ENCODE data around the gene RAB34.

RAB34 gene

GRCh38 chr17:28684963-28685362, 32.7 kb downstream of the RAB34 start:
- H2BK120ac ChIP-seq (ENCODE audit: low read depth, low read length) = no peak overlapping the region
- WGBS (ENCODE audit: extremely low coverage, insufficient coverage, low lambda C conversion rate) = no CpG with 5 or more reads among the region's 3 CpGs
- no peak overlapping the region for H3K9ac ChIP-seq (ENCODE audit: low read length)
- H4K5ac ChIP-seq (ENCODE audit: low read length) = no peak overlapping the region
- H3K56ac ChIP-seq (ENCODE audit: low read length) = no peak overlapping the region
- H3K4me1 ChIP-seq (ENCODE audit: control insufficient read depth, low read depth, low read length) = no peaks in the 10 kb centered on the region
- H3K36me3 ChIP-seq (ENCODE audit: control insufficient read depth, insufficient read depth, low read length) = peaks cover 43% of the 10 kb centered on the region
- no peak overlapping the region for H3K4ac ChIP-seq (ENCODE audit: low read depth, low read length)
- no peak overlapping the region for H3K23ac ChIP-seq (ENCODE audit: low read length)
- no peak overlapping the region for H4K8ac ChIP-seq (ENCODE audit: low read depth, low read length)
- H3K79me1 ChIP-seq (ENCODE audit: low read length) = no peaks in the 10 kb centered on the region
- no peaks in the 10 kb centered on the region for H3K27me3 ChIP-seq (ENCODE audit: insufficient read depth, low read length, poor library complexity)
- no peak overlapping the region for H3K27ac ChIP-seq (ENCODE audit: low read depth, low read length)
- DNase-seq = no peak
- H2AK5ac ChIP-seq (ENCODE audit: low read length) = no peak overlapping the region
- H2BK5ac ChIP-seq (ENCODE audit: low read length) = no peak overlapping the region
- no peak overlapping the region for H3K18ac ChIP-seq (ENCODE audit: low read length)
- no peaks in the 10 kb centered on the region for H3K79me2 ChIP-seq (ENCODE audit: control insufficient read depth, insufficient read depth, low read length)
- H2BK15ac ChIP-seq (replicated peaks; ENCODE audit: low read depth) = no peak overlapping the region
- H3K4me3 ChIP-seq (ENCODE audit: low read length) = no peak overlapping the region
- no peak overlapping the region for H3K4me2 ChIP-seq (ENCODE audit: low read length)

DNA sequence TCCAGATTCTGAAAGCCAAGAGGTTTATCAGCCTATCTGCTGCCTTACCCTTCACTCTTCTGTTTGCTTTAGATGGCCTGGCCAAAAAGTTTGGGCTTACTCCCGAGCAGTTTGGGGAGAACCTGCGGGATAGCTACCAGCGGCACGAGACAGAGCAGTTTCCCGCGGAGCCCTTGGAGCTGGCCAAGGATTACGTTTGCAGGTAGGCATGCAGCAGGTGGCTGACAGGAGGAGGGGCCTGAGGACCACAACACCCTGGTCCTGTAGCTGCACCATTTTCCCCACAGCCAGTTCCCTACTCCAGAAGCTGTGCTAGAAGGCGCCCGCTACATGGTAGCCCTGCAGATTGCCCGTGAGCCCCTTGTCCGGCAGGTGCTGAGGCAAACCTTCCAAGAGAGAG, 35.0 kb downstream of the RAB34 start:
- no peak overlapping the region for H3K9ac ChIP-seq (ENCODE audit: low read length)
- H3K23ac ChIP-seq (ENCODE audit: low read length) = no peak overlapping the region
- peaks cover 43% of the 10 kb centered on the region for H3K36me3 ChIP-seq (ENCODE audit: control insufficient read depth, insufficient read depth, low read length)
- H2BK15ac ChIP-seq (replicated peaks; ENCODE audit: low read depth) = no peak overlapping the region
- H2BK5ac ChIP-seq (ENCODE audit: low read length) = no peak overlapping the region
- no peaks in the 10 kb centered on the region for H3K4me1 ChIP-seq (ENCODE audit: control insufficient read depth, low read depth, low read length)
- H3K56ac ChIP-seq (ENCODE audit: low read length) = no peak overlapping the region
- H4K5ac ChIP-seq (ENCODE audit: low read length) = no peak overlapping the region
- H3K4me2 ChIP-seq (ENCODE audit: low read length) = no peak overlapping the region
- H2BK120ac ChIP-seq (ENCODE audit: low read depth, low read length) = no peak overlapping the region
- H3K18ac ChIP-seq (ENCODE audit: low read length) = no peak overlapping the region
- no peak overlapping the region for H2AK5ac ChIP-seq (ENCODE audit: low read length)
- no peaks in the 10 kb centered on the region for H3K79me2 ChIP-seq (ENCODE audit: control insufficient read depth, insufficient read depth, low read length)
- H3K4ac ChIP-seq (ENCODE audit: low read depth, low read length) = no peak overlapping the region
- no peak overlapping the region for H3K4me3 ChIP-seq (ENCODE audit: low read length)
- H3K27me3 ChIP-seq (ENCODE audit: insufficient read depth, low read length, poor library complexity) = no peaks in the 10 kb centered on the region
- no peak overlapping the region for H4K8ac ChIP-seq (ENCODE audit: low read depth, low read length)
- no peaks in the 10 kb centered on the region for H3K79me1 ChIP-seq (ENCODE audit: low read length)
- WGBS (ENCODE audit: extremely low coverage, insufficient coverage, low lambda C conversion rate) = no CpG with 5 or more reads among the region's 11 CpGs
- no peak overlapping the region for H3K27ac ChIP-seq (ENCODE audit: low read depth, low read length)
- DNase-seq = no peak

- Histone ChIP-seq H2BK120ac (ENCODE audit: low read depth, low read length) (no peak overlapping the region), H2BK5ac (ENCODE audit: low read length) (no peak overlapping the region), H4K8ac (ENCODE audit: low read depth, low read length) (no peak overlapping the region), H3K79me2 (ENCODE audit: control insufficient read depth, insufficient read depth, low read length) (no peaks in the 10 kb centered on the region), H3K56ac (ENCODE audit: low read length) (no peak overlapping the region), H2BK15ac (replicated peaks; ENCODE audit: low read depth) (no peak overlapping the region), H3K9ac (ENCODE audit: low read length) (no peak overlapping the region), H3K27me3 (ENCODE audit: insufficient read depth, low read length, poor library complexity) (no peaks in the 10 kb centered on the region), H3K4ac (ENCODE audit: low read depth, low read length) (no peak overlapping the region), H3K4me1 (ENCODE audit: control insufficient read depth, low read depth, low read length) (no peaks in the 10 kb centered on the region), H3K23ac (ENCODE audit: low read length) (no peak overlapping the region), H3K4me2 (ENCODE audit: low read length) (no peak overlapping the region), H4K5ac (ENCODE audit: low read length) (no peak overlapping the region), H3K27ac (ENCODE audit: low read depth, low read length) (no peak overlapping the region), H2AK5ac (ENCODE audit: low read length) (no peak overlapping the region), H3K4me3 (ENCODE audit: low read length) (no peak overlapping the region), H3K18ac (ENCODE audit: low read length) (no peak overlapping the region), H3K79me1 (ENCODE audit: low read length) (peaks cover 1% of the 10 kb centered on the region), H3K36me3 (ENCODE audit: control insufficient read depth, insufficient read depth, low read length) (peaks cover 34% of the 10 kb centered on the region)
- WGBS (ENCODE audit: extremely low coverage, insufficient coverage, low lambda C conversion rate) = no CpG with 5 or more reads among the region's 7 CpGs
- peak; percentile 48 for DNase-seq
These were observed 41.7 kb downstream of the RAB34 start for GRCh38 chr17:28675980-28676379.

GRCh38 chr17:28675490-28675889, 42.2 kb downstream of the RAB34 start:
- H3K23ac ChIP-seq (ENCODE audit: low read length) = no peak overlapping the region
- H4K8ac ChIP-seq (ENCODE audit: low read depth, low read length) = no peak overlapping the region
- no peak overlapping the region for H4K5ac ChIP-seq (ENCODE audit: low read length)

DNA sequence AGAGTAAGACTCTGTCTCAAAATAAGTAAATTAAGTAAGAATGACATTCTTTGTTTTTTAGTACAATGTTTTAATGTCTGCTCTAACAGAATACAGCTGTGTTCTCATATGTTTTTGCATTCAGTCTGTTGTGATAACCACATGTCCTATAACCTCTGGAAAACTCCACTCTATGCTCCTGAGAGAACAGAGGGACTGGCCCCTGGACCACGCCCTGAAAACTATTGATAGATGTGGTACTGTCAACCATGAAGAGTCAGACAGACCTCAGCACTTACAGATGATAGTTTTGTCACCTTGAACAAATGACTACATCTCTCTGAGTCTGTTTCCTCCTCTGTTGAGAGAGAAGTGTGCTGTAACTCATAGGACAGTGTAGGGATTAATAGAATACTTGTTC, 47.8 kb downstream of the RAB34 start:
- WGBS (ENCODE audit: extremely low coverage, insufficient coverage, low lambda C conversion rate) = no CpG with 5 or more reads among the region's 1 CpG
- no peak overlapping the region for H3K4me2 ChIP-seq (ENCODE audit: low read length)
- H2BK5ac ChIP-seq (ENCODE audit: low read length) = no peak overlapping the region
- no peak overlapping the region for H3K4ac ChIP-seq (ENCODE audit: low read depth, low read length)
- H3K27ac ChIP-seq (ENCODE audit: low read depth, low read length) = no peak overlapping the region
- no peak overlapping the region for H3K23ac ChIP-seq (ENCODE audit: low read length)
- H3K79me2 ChIP-seq (ENCODE audit: control insufficient read depth, insufficient read depth, low read length) = peaks cover 20% of the 10 kb centered on the region
- H3K4me3 ChIP-seq (ENCODE audit: low read length) = no peak overlapping the region
- peaks cover 11% of the 10 kb centered on the region for H3K79me1 ChIP-seq (ENCODE audit: low read length)
- no peak overlapping the region for H3K18ac ChIP-seq (ENCODE audit: low read length)
- H3K4me1 ChIP-seq (ENCODE audit: control insufficient read depth, low read depth, low read length) = no peaks in the 10 kb centered on the region
- H3K36me3 ChIP-seq (ENCODE audit: control insufficient read depth, insufficient read depth, low read length) = peaks cover 10% of the 10 kb centered on the region
- no peak overlapping the region for H3K9ac ChIP-seq (ENCODE audit: low read length)
- H2BK120ac ChIP-seq (ENCODE audit: low read depth, low read length) = no peak overlapping the region
- H4K8ac ChIP-seq (ENCODE audit: low read depth, low read length) = no peak overlapping the region
- no peak overlapping the region for H3K56ac ChIP-seq (ENCODE audit: low read length)
- no peak overlapping the region for H2BK15ac ChIP-seq (replicated peaks; ENCODE audit: low read depth)
- DNase-seq = no peak
- no peak overlapping the region for H4K5ac ChIP-seq (ENCODE audit: low read length)
- H2AK5ac ChIP-seq (ENCODE audit: low read length) = no peak overlapping the region
- H3K27me3 ChIP-seq (ENCODE audit: insufficient read depth, low read length, poor library complexity) = no peaks in the 10 kb centered on the region

More at GRCh38 chr17:28675490-28675889, 42.2 kb downstream of the RAB34 start:
- Histone ChIP-seq H3K79me1 (ENCODE audit: low read length) (peaks cover 2% of the 10 kb centered on the region), H3K27me3 (ENCODE audit: insufficient read depth, low read length, poor library complexity) (no peaks in the 10 kb centered on the region), H2BK120ac (ENCODE audit: low read depth, low read length) (no peak overlapping the region), H3K18ac (ENCODE audit: low read length) (no peak overlapping the region), H3K36me3 (ENCODE audit: control insufficient read depth, insufficient read depth, low read length) (peaks cover 34% of the 10 kb centered on the region), H3K4me2 (ENCODE audit: low read length) (no peak overlapping the region), H3K56ac (ENCODE audit: low read length) (no peak overlapping the region), H3K9ac (ENCODE audit: low read length) (no peak overlapping the region), H2BK15ac (replicated peaks; ENCODE audit: low read depth) (no peak overlapping the region), H2AK5ac (ENCODE audit: low read length) (no peak overlapping the region), H3K4me1 (ENCODE audit: control insufficient read depth, low read depth, low read length) (no peaks in the 10 kb centered on the region), H2BK5ac (ENCODE audit: low read length) (no peak overlapping the region), H3K27ac (ENCODE audit: low read depth, low read length) (no peak overlapping the region), H3K4ac (ENCODE audit: low read depth, low read length) (no peak overlapping the region), H3K4me3 (ENCODE audit: low read length) (no peak overlapping the region), H3K79me2 (ENCODE audit: control insufficient read depth, insufficient read depth, low read length) (no peaks in the 10 kb centered on the region)
- no peak for DNase-seq
- WGBS (ENCODE audit: extremely low coverage, insufficient coverage, low lambda C conversion rate) = no CpG with 5 or more reads among the region's 3 CpGs

- no peak overlapping the region for H2AK5ac ChIP-seq (ENCODE audit: low read length)
- no peak overlapping the region for H3K9ac ChIP-seq (ENCODE audit: low read length)
- no peak overlapping the region for H3K4ac ChIP-seq (ENCODE audit: low read depth, low read length)
- WGBS (ENCODE audit: extremely low coverage, insufficient coverage, low lambda C conversion rate) = no CpG with 5 or more reads among the region's 1 CpG
- H2BK15ac ChIP-seq (replicated peaks; ENCODE audit: low read depth) = no peak overlapping the region
- no peak overlapping the region for H3K27ac ChIP-seq (ENCODE audit: low read depth, low read length)
- H4K8ac ChIP-seq (ENCODE audit: low read depth, low read length) = no peak overlapping the region
- no peak overlapping the region for H3K4me2 ChIP-seq (ENCODE audit: low read length)
- DNase-seq = no peak
- H3K56ac ChIP-seq (ENCODE audit: low read length) = no peak overlapping the region
- H2BK5ac ChIP-seq (ENCODE audit: low read length) = no peak overlapping the region
- H3K23ac ChIP-seq (ENCODE audit: low read length) = no peak overlapping the region
- H3K4me1 ChIP-seq (ENCODE audit: control insufficient read depth, low read depth, low read length) = peaks cover 3% of the 10 kb centered on the region
- no peaks in the 10 kb centered on the region for H3K27me3 ChIP-seq (ENCODE audit: insufficient read depth, low read length, poor library complexity)
- H3K79me2 ChIP-seq (ENCODE audit: control insufficient read depth, insufficient read depth, low read length) = peaks cover 38% of the 10 kb centered on the region
- H3K79me1 ChIP-seq (ENCODE audit: low read length) = peaks cover 21% of the 10 kb centered on the region
- no peak overlapping the region for H3K4me3 ChIP-seq (ENCODE audit: low read length)
- no peak overlapping the region for H2BK120ac ChIP-seq (ENCODE audit: low read depth, low read length)
- H4K5ac ChIP-seq (ENCODE audit: low read length) = no peak overlapping the region
- H3K18ac ChIP-seq (ENCODE audit: low read length) = no peak overlapping the region
- peaks cover 1% of the 10 kb centered on the region for H3K36me3 ChIP-seq (ENCODE audit: control insufficient read depth, insufficient read depth, low read length)
These were observed 49.8 kb downstream of the RAB34 start for GRCh38 chr17:28667870-28668269.

Measured in mesendoderm (in vitro differentiated cells).